Stimulated activated CD4-positive, alpha-beta T cell treated with anti-CD3 and anti-CD28 coated beads, Interleukin-1b, Interleukin-23, amount 100 ng/mL, for 48 hours (primary cell): ENCODE data around the gene HNRNPUL2.
"Not testable (repeated sequence)": the region's sequence is repeated elsewhere in the genome, so short reads cannot be mapped to it uniquely, and the experiment has no call there.

ENCODE experiments used
- DNase-seq: peaks from one replicate; pipeline ENCODE4 v3.0.0-alpha.2; 2020

Gene HNRNPUL2

DNA sequence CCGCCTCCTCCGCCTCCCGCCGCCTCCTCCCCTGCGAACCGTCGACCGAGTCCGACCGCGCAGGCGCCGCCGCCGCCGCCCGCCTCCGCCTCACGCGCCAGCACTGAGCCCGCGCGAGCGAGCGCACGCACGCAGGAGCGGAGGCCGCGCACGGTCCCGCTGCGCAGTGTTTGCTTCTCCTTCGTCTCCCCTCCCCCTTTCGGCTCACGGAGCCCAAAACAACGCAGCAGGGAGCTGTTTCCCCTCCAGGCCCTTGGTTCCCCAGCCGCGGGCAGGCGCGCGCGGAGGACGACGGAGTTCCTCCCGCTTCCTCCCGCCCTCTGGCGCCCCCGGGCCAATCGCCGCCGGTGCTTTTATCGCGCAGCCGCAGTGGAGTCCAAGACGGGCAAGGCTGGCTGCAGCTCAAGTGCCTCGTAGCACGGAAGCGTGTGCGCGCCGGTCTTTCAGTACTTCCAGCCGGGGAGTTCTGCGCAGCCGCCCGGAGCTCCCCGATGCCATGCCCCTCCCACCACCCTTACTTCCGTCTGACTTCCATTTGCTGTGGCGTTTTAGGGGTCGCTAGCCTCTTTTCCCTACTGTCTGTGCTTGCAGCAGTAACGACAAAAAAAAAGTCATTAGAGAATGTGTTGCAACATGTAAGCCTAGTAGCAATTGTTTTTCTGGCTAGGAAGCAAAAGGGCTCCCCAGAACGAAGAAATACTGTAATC is at the start of gene HNRNPUL2:
TSS of gene HNRNPUL2 (minus strand) at position 293 of the 707 bp plus-strand sequence. CDS start 301 bp downstream, outside the sequence.
- peak; percentile 99 for DNase-seq

DNA sequence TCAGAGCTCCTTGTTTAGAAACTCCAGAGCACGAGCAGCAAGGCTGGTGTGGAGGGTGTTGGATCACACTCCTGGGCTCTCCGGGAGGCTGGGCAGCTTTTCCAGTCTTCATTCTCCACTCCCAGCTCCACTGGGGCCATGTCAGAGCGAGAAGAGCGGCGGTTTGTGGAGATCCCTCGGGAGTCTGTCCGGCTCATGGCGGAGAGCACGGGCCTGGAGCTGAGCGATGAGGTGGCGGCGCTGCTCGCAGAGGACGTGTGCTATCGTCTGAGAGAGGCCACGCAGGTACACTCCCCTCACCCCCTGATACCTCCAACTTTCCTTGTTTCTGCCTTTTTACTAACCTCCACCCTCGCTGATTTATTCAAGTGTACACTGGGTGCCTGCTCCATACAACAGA is 48.4 kb upstream of the HNRNPUL2 start:
- DNase-seq = no peak

DNA sequence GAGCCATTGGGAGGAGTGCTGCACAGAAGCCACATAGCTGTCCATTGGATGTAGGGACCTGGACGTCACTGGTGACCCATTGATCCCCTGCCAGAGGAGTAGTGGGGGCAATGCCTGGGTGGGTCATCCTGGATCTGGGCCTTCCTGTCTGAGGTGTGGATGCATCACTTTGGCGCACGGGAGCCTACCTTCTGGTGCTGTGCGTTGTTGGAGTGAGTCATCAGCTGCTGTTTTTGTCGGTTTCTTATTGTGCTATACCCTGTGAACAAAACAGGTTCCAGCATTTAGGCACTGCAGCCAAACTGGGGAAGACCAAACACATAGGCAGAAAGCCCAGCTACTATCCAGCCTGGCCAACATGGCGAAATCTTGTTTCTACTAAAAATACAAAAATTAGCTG is 47.1 kb upstream of the HNRNPUL2 start:
- no peak for DNase-seq

DNA sequence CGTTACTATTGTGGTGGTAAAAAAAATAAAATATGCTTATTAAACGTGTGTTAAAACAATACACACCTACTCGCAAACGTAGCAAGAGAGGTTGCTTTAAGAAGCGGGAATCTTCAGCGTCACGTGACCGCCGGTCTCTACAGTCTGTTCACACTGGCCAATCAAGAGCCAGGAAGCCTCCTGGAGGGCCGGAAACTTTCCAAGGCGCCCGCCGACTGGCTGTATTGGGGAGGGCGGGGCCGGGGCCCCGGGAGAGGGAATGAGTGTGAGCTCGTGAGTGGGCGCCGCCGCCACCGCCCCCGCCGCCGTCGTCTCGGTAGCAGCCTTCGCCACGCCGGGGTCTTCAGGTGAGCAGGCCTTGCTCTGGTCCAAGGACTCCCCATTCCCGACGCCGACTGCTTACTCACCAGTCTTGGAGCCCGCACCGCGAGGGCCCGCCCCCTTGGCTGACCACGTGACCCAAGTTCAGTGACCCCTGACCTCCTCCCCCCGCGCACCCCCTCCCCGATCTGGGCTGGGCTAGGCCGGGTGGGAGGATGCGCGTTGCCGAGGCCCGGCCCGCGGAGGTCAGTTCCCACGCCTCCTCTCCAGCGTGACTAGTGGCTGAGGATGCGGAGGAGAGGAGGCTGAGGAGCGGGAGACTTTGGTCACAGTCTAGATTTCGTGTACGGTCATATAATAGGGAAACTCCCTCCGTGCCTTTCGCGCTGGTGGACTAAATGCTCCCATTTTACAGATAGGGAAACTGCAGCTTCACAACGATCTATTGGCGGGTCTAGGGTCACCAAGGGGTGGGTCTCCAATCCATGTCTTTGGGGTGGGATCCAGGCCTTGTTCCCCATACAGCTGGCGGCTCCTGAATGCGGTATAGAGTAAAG is 44.1 kb upstream of the HNRNPUL2 start, which contains the start of gene TAF6L:
TSS of gene TAF6L (plus strand) at position 253 of the 878 bp plus-strand sequence. CDS start 4,388 bp downstream, outside the sequence.
- peak; percentile 96 for DNase-seq

GRCh38 chr11:62770778-62771143 is 43.5 kb upstream of the HNRNPUL2 start:
- DNase-seq = no peak

DNA sequence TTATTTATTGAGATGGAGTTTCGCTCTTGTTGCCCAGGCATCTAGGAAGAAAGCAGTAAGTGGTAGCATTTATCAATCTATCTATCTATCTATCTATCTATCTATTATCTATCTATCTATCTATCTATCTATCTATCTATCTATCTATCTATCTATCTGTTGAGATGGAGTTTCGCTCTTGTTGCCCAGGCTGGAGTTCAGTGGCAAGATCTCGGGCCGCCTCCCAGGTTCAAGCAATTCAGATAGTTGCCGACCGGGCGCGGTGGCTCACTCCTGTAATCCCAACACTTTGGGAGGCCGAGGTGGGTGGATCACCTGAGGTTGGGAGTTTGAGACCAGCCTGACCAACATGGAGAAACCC is 33.6 kb upstream of the HNRNPUL2 start:
- DNase-seq = not testable (repeated sequence)

DNA sequence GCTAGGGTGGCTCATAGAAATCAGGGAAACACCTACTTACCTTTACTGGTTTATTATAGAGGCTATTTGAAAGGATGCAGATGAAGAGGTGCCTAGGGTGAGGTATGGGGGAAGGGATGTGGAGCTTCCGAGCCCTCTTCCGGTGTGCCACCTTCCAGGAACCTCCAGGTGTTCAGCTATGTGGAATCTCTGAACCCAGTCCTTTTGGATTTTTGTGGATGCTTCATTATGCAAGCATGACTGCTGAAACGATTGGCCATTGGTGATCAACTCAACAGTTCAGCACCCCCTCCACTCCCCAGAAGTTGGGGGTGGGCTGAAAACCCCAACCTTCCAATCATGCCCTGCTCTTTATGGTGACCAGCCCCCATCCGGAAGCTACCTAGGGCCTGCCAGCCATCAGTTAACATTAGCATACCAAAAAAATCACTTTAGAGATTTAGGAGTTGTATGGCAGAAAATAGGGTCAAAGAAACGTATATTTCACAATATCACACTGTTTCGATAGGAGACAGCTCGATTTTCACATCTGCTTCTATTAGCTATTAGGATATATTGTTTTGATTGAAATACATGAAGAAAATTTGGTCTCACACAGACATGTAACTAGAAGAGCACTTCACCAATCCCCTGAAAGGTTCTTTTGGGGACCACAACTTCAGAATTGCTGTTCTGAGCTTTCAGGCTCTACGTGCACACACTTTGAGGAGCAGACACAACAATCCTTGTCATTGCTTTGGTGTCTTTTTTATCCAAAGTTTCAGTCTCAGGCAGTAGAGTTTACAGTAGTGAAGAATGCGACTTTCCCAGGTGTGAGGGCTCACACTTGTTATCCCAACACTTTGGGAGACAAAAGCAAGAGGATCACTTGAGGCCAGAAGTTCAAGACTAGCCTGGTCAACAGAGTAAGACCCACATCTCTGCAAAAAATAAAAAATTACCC is 30.9 kb upstream of the HNRNPUL2 start:
- no peak for DNase-seq

GRCh38 chr11:62755086-62755615 is 27.9 kb upstream of the HNRNPUL2 start:
- DNase-seq = no peak

- DNase-seq = peak; percentile 98
Observed at GRCh38 chr11:62753736-62754603, 26.7 kb upstream of the HNRNPUL2 start, which contains the start of gene ZBTB3. Gene ZBTB3, minus strand, starts transcription at chr11:62754160. Its CDS starts 496 bp downstream, at chr11:62753664.

- DNase-seq = no peak
Observed at GRCh38 chr11:62752994-62753735, 25.9 kb upstream of the HNRNPUL2 start.

DNA sequence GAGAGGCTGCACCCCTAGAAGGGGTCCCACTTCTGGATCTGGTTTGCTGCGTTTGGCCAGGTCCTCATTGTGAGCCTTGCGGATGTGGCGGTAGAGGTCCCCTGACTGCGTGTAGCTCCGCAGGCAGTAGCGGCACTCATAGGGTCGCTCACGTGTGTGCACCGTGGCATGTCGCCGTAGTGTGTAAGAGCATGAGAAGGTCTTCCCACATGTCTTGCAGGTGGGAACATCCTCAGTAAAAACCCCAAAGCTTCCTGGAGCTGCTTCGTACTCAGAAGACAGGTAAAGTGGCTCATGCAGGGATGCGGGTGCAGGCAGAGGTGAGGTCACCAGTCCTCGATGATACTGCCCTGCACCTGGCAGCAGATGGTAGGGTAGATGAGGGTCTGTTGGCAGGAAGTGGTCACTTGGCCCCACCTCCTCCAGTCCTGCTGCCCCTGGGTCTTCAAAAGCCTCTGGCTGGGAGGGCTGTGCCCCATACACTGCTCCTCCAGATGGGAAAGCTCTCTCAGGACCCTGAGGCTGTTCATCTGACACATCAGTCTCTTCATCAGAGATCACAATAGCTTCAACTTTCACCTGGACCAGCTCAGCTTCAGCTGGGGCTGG is 25.0 kb upstream of the HNRNPUL2 start:
- no peak for DNase-seq

DNA sequence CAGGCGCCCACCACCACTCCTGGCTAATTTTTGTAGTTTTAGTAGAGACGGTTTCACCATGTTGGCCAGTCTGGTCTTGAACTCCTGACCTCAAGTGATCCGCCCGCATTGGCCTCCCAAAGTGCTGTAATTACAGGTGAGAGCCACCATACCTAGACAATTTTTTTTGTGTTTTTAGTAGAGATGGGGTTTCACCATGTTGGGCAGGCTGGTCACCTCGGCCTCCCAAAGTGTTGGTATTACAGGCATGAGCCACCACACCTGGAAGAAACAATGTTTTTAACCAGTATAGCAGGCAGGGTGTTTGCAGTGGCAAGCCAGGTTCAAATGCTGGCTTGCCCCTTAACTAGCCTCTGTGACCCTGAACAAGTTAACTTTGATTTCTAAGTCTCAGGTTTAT is 22.7 kb upstream of the HNRNPUL2 start:
- not testable (repeated sequence) for DNase-seq

DNA sequence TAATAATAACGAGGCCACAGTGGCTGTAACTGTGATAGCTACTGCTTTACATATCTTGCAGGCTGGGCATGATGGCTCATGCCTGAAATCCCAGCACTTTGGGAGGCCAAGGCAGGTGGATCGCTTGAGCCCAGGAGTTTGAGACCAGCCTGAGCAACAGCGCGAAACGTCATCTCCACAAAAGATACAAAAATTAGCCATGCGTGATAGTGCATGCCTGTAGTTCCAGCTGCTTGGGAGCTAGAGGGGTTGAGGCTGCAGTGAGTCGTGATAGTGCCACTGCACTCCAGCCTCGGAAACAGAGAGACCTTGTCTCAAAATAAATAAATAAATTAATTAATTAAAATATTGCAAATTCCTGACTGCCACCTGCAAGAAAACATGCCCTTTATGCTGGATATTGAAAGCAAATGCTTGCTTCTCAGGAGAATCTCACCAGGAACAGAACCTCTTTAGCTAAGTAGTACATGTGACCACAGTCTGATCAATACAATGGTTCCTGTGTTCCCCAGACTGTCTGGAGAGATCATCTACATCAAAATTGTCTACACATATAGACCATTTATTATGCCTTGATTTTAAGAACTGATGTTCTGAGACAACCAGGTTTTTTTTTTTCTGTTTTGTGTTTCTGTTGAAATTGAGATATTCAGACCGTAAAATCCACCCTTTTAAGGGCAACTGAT is 20.4 kb upstream of the HNRNPUL2 start:
- no peak for DNase-seq

GRCh38 chr11:62737196-62737595 is 9.9 kb upstream of the HNRNPUL2 start:
- no peak for DNase-seq

DNA sequence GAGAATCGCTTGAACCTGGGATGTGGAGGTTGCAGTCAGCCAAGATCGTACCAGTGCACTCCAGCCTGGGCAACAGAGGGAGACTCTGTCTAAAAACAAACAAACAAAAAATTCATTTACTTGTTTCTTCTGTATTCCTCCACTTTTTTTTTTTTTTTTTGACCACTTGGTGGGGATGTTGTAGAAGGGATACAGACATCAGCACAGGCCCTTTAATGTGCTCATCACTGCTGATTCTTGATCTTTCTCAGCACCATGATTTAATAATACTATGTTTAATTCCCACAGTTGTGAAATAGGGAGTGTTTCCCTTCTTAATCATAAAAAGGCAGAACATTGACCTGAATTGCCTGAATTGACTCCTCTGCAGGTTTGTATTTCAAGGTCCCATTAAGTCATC is 5.6 kb upstream of the HNRNPUL2 start:
- no peak for DNase-seq

GRCh38 chr11:62730076-62730475 is 2.8 kb upstream of the HNRNPUL2 start:
- not testable (repeated sequence) for DNase-seq

- DNase-seq = peak; percentile 82
Observed at GRCh38 chr11:62728171-62728988, 1.1 kb upstream of the HNRNPUL2 start, which contains the start of gene TTC9C. Gene TTC9C, plus strand, starts transcription at chr11:62728486. Its CDS starts 363 bp downstream, at chr11:62728849.

GRCh38 chr11:62727872-62728170 is 564 bp upstream of the HNRNPUL2 start:
- peak; percentile 87 for DNase-seq

DNA sequence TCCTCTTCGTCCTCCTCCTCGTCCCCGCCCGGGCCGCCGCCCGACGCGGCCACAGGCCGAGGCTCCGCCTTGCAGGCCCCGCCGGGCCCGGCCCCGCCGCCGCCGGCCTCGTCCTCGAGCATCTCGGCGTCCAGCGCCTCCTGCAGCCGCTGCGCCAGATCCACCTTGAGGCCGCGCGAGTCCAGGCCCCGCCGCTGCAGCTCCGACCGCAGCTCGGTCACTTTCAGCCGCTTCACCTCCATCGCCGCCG is 417 bp downstream of the HNRNPUL2 start:
- DNase-seq = no peak
